Vagina (tissue), 2 donors: Measurements from ENCODE around the gene LYSMD3. TPM values are rescaled to one million over a fixed set of nuclear protein-coding genes. Genes with fewer than 3 reads are reported as not detected.

ENCODE experiments used
- DNase-seq, 2 donors: peaks; one replicate each; pipeline ENCODE4 v3.0.0-alpha.2; 2017; ENCODE audit errors: extremely low spot score in 2 of 2
- H3K27ac ChIP-seq: fragments of 200-600 bp; sonication (generic); one replicate; pipeline ENCODE4 v1.5.1; 2019
- H3K27me3 ChIP-seq: fragments of 200-600 bp; sonication (generic); one replicate; pipeline ENCODE4 v1.5.1; 2019
- H3K36me3 ChIP-seq, 2 donors: fragments of 200-600 bp; sonication (generic); one replicate each; pipeline ENCODE4 v1.5.1; 2017 to 2019
- H3K4me1 ChIP-seq: fragments of 200-600 bp; sonication (generic); one replicate; pipeline ENCODE4 v1.5.1; 2019
- H3K4me3 ChIP-seq, 2 donors: fragments of 200-600 bp; sonication (generic); 1 replicate in 1 of 2; 2 replicates in 1 of 2; pipeline ENCODE4 v1.5.1; 2016 to 2019
- H3K9me3 ChIP-seq: fragments of 200-600 bp; sonication (generic); one replicate; pipeline ENCODE4 v1.5.1; 2019
- CTCF ChIP-seq, 3 experiments: fragments of 450-650 bp in 2 of 3; fragments of 200-600 bp in 1 of 3; sonication (generic) in 1 of 3; IDR thresholded peaks; one replicate each; pipeline ENCODE4 v1.5.1; 2017 to 2019; ENCODE audit warnings: antibody characterized with exemption in 3 of 3, mild to moderate bottlenecking in 2 of 3, moderate library complexity in 2 of 3
- POLR2A ChIP-seq, 2 donors: fragments of 450-650 bp; IDR thresholded peaks; one replicate each; pipeline ENCODE4 v1.6.1; 2017; ENCODE audit warnings: antibody characterized with exemption in 2 of 2, mild to moderate bottlenecking in 2 of 2, moderate library complexity in 2 of 2
- POLR2AphosphoS5 ChIP-seq, 2 donors: sonication (generic); formaldehyde crosslinking; IDR thresholded peaks; one replicate each; pipeline ENCODE4 v1.9.0; 2017; ENCODE audit warnings: antibody characterized with exemption in 2 of 2, mild to moderate bottlenecking in 2 of 2, low read depth in 1 of 2; ENCODE audit not compliant: insufficient read depth in 1 of 2
- intact Hi-C: fragments of 100-400 bp; cut with DNase I; formaldehyde crosslinking; loops from one replicate; pipeline ENCODE4 v1.15.1; 2023
- total RNA-seq: library from RNA; depleted of rRNA; stranded (reverse); fragments of >200 nt; gene quantifications from one replicate; pipeline ENCODE4 v1.2.3, GENCODE V29; 2016

LYSMD3 gene
- total RNA-seq, 1 donor from 2014 or later = 15.5 TPM

- H3K4me3 ChIP-seq = no peak overlapping the region
- no peak overlapping the region for H3K27ac ChIP-seq
- no peaks in the 10 kb centered on the region for H3K36me3 ChIP-seq
- H3K9me3 ChIP-seq = no peaks in the 10 kb centered on the region
- H3K4me1 ChIP-seq = no peaks in the 10 kb centered on the region
- TF ChIP-seq POLR2A (IDR thresholded peaks at IDR 0.05) (no peak), CTCF (IDR thresholded peaks at IDR 0.05) (no peak), POLR2AphosphoS5 (IDR thresholded peaks at IDR 0.05; ENCODE audit: insufficient read depth in 1 of 2, low read depth in 1 of 2) (no peak)
- H3K27me3 ChIP-seq = no peaks in the 10 kb centered on the region
- intact Hi-C loops = no loop called here
- no peak for DNase-seq
Observed at GRCh38 chr5:90479611-90480385, 49.6 kb downstream of the LYSMD3 start.

GRCh38 chr5:90477621-90478215, 51.7 kb downstream of the LYSMD3 start:
- Histone ChIP-seq H3K27me3 (no peaks in the 10 kb centered on the region), H3K9me3 (no peaks in the 10 kb centered on the region), H3K4me3 (no peak overlapping the region), H3K4me1 (peaks cover 11% of the 10 kb centered on the region), H3K27ac (no peak overlapping the region), H3K36me3 (no peaks in the 10 kb centered on the region)
- TF ChIP-seq POLR2A (IDR thresholded peaks at IDR 0.05) (no peak), CTCF (IDR thresholded peaks at IDR 0.05) (no peak), POLR2AphosphoS5 (IDR thresholded peaks at IDR 0.05; ENCODE audit: insufficient read depth in 1 of 2, low read depth in 1 of 2) (no peak)
- no peak for DNase-seq
- intact Hi-C loops = no loop called here

GRCh38 chr5:90477073-90477472, 52.3 kb downstream of the LYSMD3 start:
- no peak for TF ChIP-seq CTCF (IDR thresholded peaks at IDR 0.05)
- no peak for TF ChIP-seq POLR2A (IDR thresholded peaks at IDR 0.05)
- no peak for TF ChIP-seq POLR2AphosphoS5 (IDR thresholded peaks at IDR 0.05; ENCODE audit: insufficient read depth in 1 of 2, low read depth in 1 of 2)
- H3K27me3 ChIP-seq = no peaks in the 10 kb centered on the region
- no peaks in the 10 kb centered on the region for H3K9me3 ChIP-seq
- intact Hi-C loops = no loop called here
- peaks cover 15% of the 10 kb centered on the region for H3K4me1 ChIP-seq
- H3K27ac ChIP-seq = no peak overlapping the region
- no peak for DNase-seq
- no peaks in the 10 kb centered on the region for H3K36me3 ChIP-seq
- no peak overlapping the region for H3K4me3 ChIP-seq

GRCh38 chr5:90476391-90476790, 53.0 kb downstream of the LYSMD3 start:
- intact Hi-C loops = no loop called here
- no peak for TF ChIP-seq POLR2A (IDR thresholded peaks at IDR 0.05)
- TF ChIP-seq CTCF (IDR thresholded peaks at IDR 0.05) = no peak
- TF ChIP-seq POLR2AphosphoS5 (IDR thresholded peaks at IDR 0.05; ENCODE audit: insufficient read depth in 1 of 2, low read depth in 1 of 2) = no peak
- Histone ChIP-seq H3K36me3 (no peaks in the 10 kb centered on the region), H3K27me3 (no peaks in the 10 kb centered on the region), H3K9me3 (no peaks in the 10 kb centered on the region), H3K4me3 (no peak overlapping the region), H3K27ac (no peak overlapping the region), H3K4me1 (peaks cover 19% of the 10 kb centered on the region)
- DNase-seq = no peak

GRCh38 chr5:90475436-90475980, 53.9 kb downstream of the LYSMD3 start:
- peaks cover 19% of the 10 kb centered on the region for H3K4me1 ChIP-seq
- DNase-seq = no peak
- H3K36me3 ChIP-seq = no peaks in the 10 kb centered on the region
- intact Hi-C loops = no loop called here
- no peak for TF ChIP-seq POLR2A (IDR thresholded peaks at IDR 0.05)
- no peak for TF ChIP-seq CTCF (IDR thresholded peaks at IDR 0.05)
- no peak for TF ChIP-seq POLR2AphosphoS5 (IDR thresholded peaks at IDR 0.05; ENCODE audit: insufficient read depth in 1 of 2, low read depth in 1 of 2)
- H3K4me3 ChIP-seq = peak overlapping the region in 1 of 2 donors; percentile 97
- H3K9me3 ChIP-seq = no peaks in the 10 kb centered on the region
- H3K27ac ChIP-seq = peak overlapping the region; percentile 21
- no peaks in the 10 kb centered on the region for H3K27me3 ChIP-seq
